Testis (tissue), 5 donors: ENCODE measurements around the gene MROH7. TPM values are rescaled to one million over a fixed set of nuclear protein-coding genes. Genes with fewer than 3 reads are reported as not detected.

Source experiments
- DNase-seq: peaks from one replicate; pipeline ENCODE4 v3.0.0-alpha.2; 2019
- H3K27ac ChIP-seq, 2 donors: fragments of 200-600 bp; sonication (generic); one replicate each; pipeline ENCODE4 v1.5.1; 2019
- H3K27me3 ChIP-seq: fragments of 200-600 bp; sonication (generic); one replicate; pipeline ENCODE4 v1.5.1; 2019
- H3K36me3 ChIP-seq: fragments of 200-600 bp; sonication (generic); one replicate; pipeline ENCODE4 v1.5.1; 2017; ENCODE audit warnings: low read depth; ENCODE audit errors: missing control alignments
- H3K4me1 ChIP-seq: fragments of 200-600 bp; sonication (generic); one replicate; pipeline ENCODE4 v1.5.1; 2019
- H3K4me3 ChIP-seq, 2 donors: fragments of 200-600 bp; sonication (generic); one replicate each; pipeline ENCODE4 v1.5.1; 2017 to 2019
- H3K9me3 ChIP-seq: fragments of 200-600 bp; sonication (generic); one replicate; pipeline ENCODE4 v1.5.1; 2017
- CTCF ChIP-seq, 3 experiments: fragments of 450-650 bp in 2 of 3; fragments of 200-600 bp in 1 of 3; sonication (generic) in 1 of 3; IDR thresholded peaks; one replicate each; pipeline ENCODE4 v1.5.1; 2016 to 2019; ENCODE audit warnings: antibody characterized with exemption in 3 of 3, mild to moderate bottlenecking in 2 of 3, moderate library complexity in 1 of 3
- POLR2A ChIP-seq: fragments of 450-650 bp; IDR thresholded peaks from one replicate; pipeline ENCODE4 v1.6.1; 2017; ENCODE audit warnings: antibody characterized with exemption, mild to moderate bottlenecking, moderate library complexity
- WGBS, 2 donors: methylation state at CpG; one replicate each; pipeline ENCODE4 v1.1.5; 2018; 5-methylcytosine and 5-hydroxymethylcytosine counted together
- intact Hi-C: fragments of 100-400 bp; cut with DNase I; formaldehyde crosslinking; loops from one replicate; pipeline ENCODE4 v1.15.1; 2023; ENCODE audit warnings: low total_unique reads
- long read RNA-seq, 2 donors: transcript quantifications; one replicate each; lab custom pipeline, GENCODE V29; 2026
- polyA plus RNA-seq: library from polyadenylated mRNA; stranded (reverse); fragments of 350-450 nt; fragmentation: Illumina TruSeq; extraction: RNeasy Lipid Tissue Mini Kit (QIAGEN cat#74804); gene quantifications from one replicate; pipeline ENCODE4 v1.2.3, GENCODE V29; 2014; ENCODE audit warnings: low read depth, low replicate concordance; ENCODE audit not compliant: insufficient read depth
- total RNA-seq, 2 donors: library from RNA; depleted of rRNA; stranded (reverse); fragments of >200 nt; gene quantifications; one replicate each; pipeline ENCODE4 v1.2.3, GENCODE V29; 2016

Gene MROH7
- total RNA-seq (100 to 1,000 TPM in 1 of 2 donors, 10 to 100 TPM in 1; 72.7 to 236 TPM), polyA plus RNA-seq (162 TPM)
- long read RNA-seq, donor 1 = 0 reads
- long read RNA-seq, donor 2 = 0 reads

- no peak within 1 kb of the TSS for H3K27ac ChIP-seq
- H3K9me3 ChIP-seq = no peaks in the 10 kb centered on the region
- intact Hi-C loops = no loop called here
- TF ChIP-seq POLR2A = no peak
- no peak for TF ChIP-seq CTCF (IDR thresholded peaks at IDR 0.05)
- WGBS, 2 donors = 70 to 72% methylated on average over 7 to 8 of the region's 8 CpGs
- H3K36me3 ChIP-seq = no peaks in the 10 kb centered on the region
- H3K4me1 ChIP-seq = no peaks in the 10 kb centered on the region
- DNase-seq = no peak
- H3K27me3 ChIP-seq = no peaks in the 10 kb centered on the region
- H3K4me3 ChIP-seq = no peak within 1 kb of the TSS
Measured at GRCh38 chr1:54640863-54641836, at the start of gene MROH7. Gene MROH7 (plus strand): TSS chr1:54641786. CDS start chr1:54652927, 11,141 bp downstream.

- no peak for TF ChIP-seq POLR2A
- no peak for TF ChIP-seq CTCF (IDR thresholded peaks at IDR 0.05)
- H3K27ac ChIP-seq = no peak overlapping the region
- WGBS, 2 donors = 89 to 90% methylated on average over 8 to 10 of the region's 10 CpGs
Measured at GRCh38 chr1:54593571-54594160, 47.9 kb upstream of the MROH7 start.

GRCh38 chr1:54594463-54594862 is 47.1 kb upstream of the MROH7 start:
- intact Hi-C loops = no loop called here
- TF ChIP-seq POLR2A (no peak), CTCF (IDR thresholded peaks at IDR 0.05) (no peak)
- no peak for DNase-seq
- 80 to 93% methylated on average over 5 to 16 of the region's 16 CpGs for WGBS, 2 donors
- Histone ChIP-seq H3K36me3 (no peaks in the 10 kb centered on the region), H3K27me3 (no peaks in the 10 kb centered on the region), H3K4me3 (no peak overlapping the region), H3K9me3 (no peaks in the 10 kb centered on the region), H3K27ac (no peak overlapping the region), H3K4me1 (no peaks in the 10 kb centered on the region)

More at GRCh38 chr1:54593571-54594160, 47.9 kb upstream of the MROH7 start:
- Histone ChIP-seq H3K27me3 (no peaks in the 10 kb centered on the region), H3K4me3 (no peak overlapping the region), H3K9me3 (no peaks in the 10 kb centered on the region), H3K36me3 (no peaks in the 10 kb centered on the region), H3K4me1 (no peaks in the 10 kb centered on the region)
- intact Hi-C loops = no loop called here
- DNase-seq = no peak

- TF ChIP-seq POLR2A = no peak
- TF ChIP-seq CTCF (IDR thresholded peaks at IDR 0.05) = no peak
- WGBS, 2 donors = 92 to 94% methylated on average over 3 of the region's 3 CpGs
- no peaks in the 10 kb centered on the region for H3K9me3 ChIP-seq
- H3K4me1 ChIP-seq = no peaks in the 10 kb centered on the region
- H3K4me3 ChIP-seq = no peak overlapping the region
- intact Hi-C loops = no loop called here
- no peaks in the 10 kb centered on the region for H3K36me3 ChIP-seq
- DNase-seq = no peak
- no peak overlapping the region for H3K27ac ChIP-seq
- H3K27me3 ChIP-seq = no peaks in the 10 kb centered on the region
Measured at GRCh38 chr1:54595956-54596498, 45.6 kb upstream of the MROH7 start.
